Measurements from ENCODE around the gene FSCN2. TPM values are rescaled to one million over a fixed set of nuclear protein-coding genes. Genes with fewer than 3 reads are reported as not detected.

The FSCN2 gene
- total and polyA plus RNA-seq, 2 donors (not counting 3 experiments of a cell fraction or from before 2014, with no cell fraction given), result 0.32 to 0.71 TPM

- no peak overlapping the region for H2AFZ ChIP-seq (ENCODE audit: low read depth, low read length)
- no peak overlapping the region for H3K4me2 ChIP-seq (ENCODE audit: insufficient read depth, low read length)
- H3K4me1 ChIP-seq (ENCODE audit: control insufficient read depth, extremely low read depth, insufficient read depth, low read length), result no peaks in the 10 kb centered on the region
- H3K79me2 ChIP-seq (ENCODE audit: control insufficient read depth, insufficient read depth, low read length), result peaks cover 3% of the 10 kb centered on the region
- FAIRE-seq (no peak), DNase-seq (ENCODE audit: low read depth, low spot score) (no peak)
- TF ChIP-seq GATA2 (IDR thresholded peaks at IDR 0.05; ENCODE audit: insufficient read depth, insufficient read length, low read depth, low read length) (no peak), JUN (IDR thresholded peaks at IDR 0.05; ENCODE audit: borderline replicate concordance, insufficient read depth, insufficient read length, low read depth) (no peak), POLR2A (IDR thresholded peaks at IDR 0.05; ENCODE audit: low read depth, low read length) (no peak), EZH2 (IDR thresholded peaks at IDR 0.05; ENCODE audit: borderline replicate concordance, low read depth, low read length, severe bottlenecking) (no peak), POLR2AphosphoS5 (IDR thresholded peaks at IDR 0.05; ENCODE audit: insufficient read depth, low read depth, low read length) (no peak)
- TF ChIP-seq, protein P1, sequence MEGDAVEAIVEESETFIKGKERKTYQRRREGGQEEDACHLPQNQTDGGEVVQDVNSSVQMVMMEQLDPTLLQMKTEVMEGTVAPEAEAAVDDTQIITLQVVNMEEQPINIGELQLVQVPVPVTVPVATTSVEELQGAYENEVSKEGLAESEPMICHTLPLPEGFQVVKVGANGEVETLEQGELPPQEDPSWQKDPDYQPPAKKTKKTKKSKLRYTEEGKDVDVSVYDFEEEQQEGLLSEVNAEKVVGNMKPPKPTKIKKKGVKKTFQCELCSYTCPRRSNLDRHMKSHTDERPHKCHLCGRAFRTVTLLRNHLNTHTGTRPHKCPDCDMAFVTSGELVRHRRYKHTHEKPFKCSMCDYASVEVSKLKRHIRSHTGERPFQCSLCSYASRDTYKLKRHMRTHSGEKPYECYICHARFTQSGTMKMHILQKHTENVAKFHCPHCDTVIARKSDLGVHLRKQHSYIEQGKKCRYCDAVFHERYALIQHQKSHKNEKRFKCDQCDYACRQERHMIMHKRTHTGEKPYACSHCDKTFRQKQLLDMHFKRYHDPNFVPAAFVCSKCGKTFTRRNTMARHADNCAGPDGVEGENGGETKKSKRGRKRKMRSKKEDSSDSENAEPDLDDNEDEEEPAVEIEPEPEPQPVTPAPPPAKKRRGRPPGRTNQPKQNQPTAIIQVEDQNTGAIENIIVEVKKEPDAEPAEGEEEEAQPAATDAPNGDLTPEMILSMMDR (IDR thresholded peaks at IDR 0.05; ENCODE audit: extremely low read depth in 1 of 2, insufficient read depth in 1 of 2, low read depth in 1 of 2, low read length in 2 of 2), result no peak
- no peaks in the 10 kb centered on the region for H3K9me1 ChIP-seq (replicated peaks; ENCODE audit: control insufficient read depth, extremely low read depth, insufficient read depth, low read length)
- no peak overlapping the region for H3K27ac ChIP-seq (ENCODE audit: insufficient read depth, low read depth, low read length)
- dilution Hi-C loops (cut with MboI; ENCODE audit: extremely low pct_ligation_motif_present, low sequenced_read_pairs) (no loop called here), intact Hi-C loops (cut with micrococcal nuclease) (no loop called here)
- POLR2A ChIA-PET, result no interaction called here
- H4K20me1 ChIP-seq (replicated peaks; ENCODE audit: control insufficient read depth, extremely low read depth, insufficient read depth, low read length), result no peaks in the 10 kb centered on the region
- H3K9me3 ChIP-seq (replicated peaks; ENCODE audit: control insufficient read depth, insufficient read depth, low read length), result no peaks in the 10 kb centered on the region
- peaks cover 9 to 71% of the 10 kb centered on the region in 2 experiments for H3K36me3 ChIP-seq (ENCODE audit: control insufficient read depth in 2 of 2, extremely low read depth in 1 of 2, insufficient read depth in 2 of 2, low read length in 2 of 2)
- BruUV-seq (replicated peaks), result no TSS peak
- no peak overlapping the region for H3K9ac ChIP-seq (replicated peaks; ENCODE audit: extremely low read depth, insufficient read depth, low read length)
- no peak overlapping the region for H3K4me3 ChIP-seq (replicated peaks in 1 of 3; ENCODE audit: insufficient read depth in 1 of 3, low read depth in 1 of 3, low read length in 3 of 3)
- CTCF ChIA-PET, result interaction anchor here (0.8 to 1.0 kb wide), 2 partner anchors 20 to 59 kb away, joined by 3 read pairs; no protein-coding TSS in a partner anchor
- no peaks in the 10 kb centered on the region for H3K27me3 ChIP-seq (ENCODE audit: control insufficient read depth in 2 of 2, insufficient read depth in 2 of 2, low read length in 2 of 2)
Measured at GRCh38 chr17:81543339-81543675, 15.1 kb downstream of the FSCN2 start.

DNA sequence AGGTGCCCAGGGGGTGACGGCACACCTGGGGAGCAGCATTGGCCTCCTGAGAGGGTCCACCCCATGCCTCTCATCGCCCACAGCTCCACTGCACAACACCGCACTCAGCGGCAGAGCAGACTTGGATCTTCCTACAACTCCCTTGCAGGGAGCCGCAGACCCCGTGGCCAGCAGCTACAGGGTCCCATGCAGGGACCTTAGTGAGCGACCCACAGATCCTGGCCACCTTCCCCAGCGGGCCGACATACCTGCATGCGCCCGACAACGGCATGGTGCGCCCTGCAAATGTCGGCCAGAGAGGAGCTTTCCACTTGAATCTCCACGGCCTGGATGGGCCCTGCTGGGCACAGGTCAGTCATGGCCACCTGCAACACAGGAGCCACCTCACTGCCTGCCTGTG lies 15.6 kb downstream of the FSCN2 start:
- intact Hi-C loops (cut with micrococcal nuclease), result no loop called here
- H2AFZ ChIP-seq (ENCODE audit: low read depth, low read length), result no peak overlapping the region
- CTCF ChIA-PET, result interaction anchor here (1.0 to 1.4 kb wide), 3 partner anchors 9 to 58 kb away, joined by 3 to 4 read pairs (median 3); partner anchors contain the start of gene FAAP100
- H3K9me3 ChIP-seq (replicated peaks; ENCODE audit: control insufficient read depth, insufficient read depth, low read length), result no peaks in the 10 kb centered on the region
- no peaks in the 10 kb centered on the region for H4K20me1 ChIP-seq (replicated peaks; ENCODE audit: control insufficient read depth, extremely low read depth, insufficient read depth, low read length)
- no peak overlapping the region for H3K4me3 ChIP-seq (replicated peaks in 1 of 3; ENCODE audit: insufficient read depth in 1 of 3, low read depth in 1 of 3, low read length in 3 of 3)
- peaks cover 9 to 71% of the 10 kb centered on the region in 2 experiments for H3K36me3 ChIP-seq (ENCODE audit: control insufficient read depth in 2 of 2, extremely low read depth in 1 of 2, insufficient read depth in 2 of 2, low read length in 2 of 2)
- H3K4me1 ChIP-seq (ENCODE audit: control insufficient read depth, extremely low read depth, insufficient read depth, low read length), result no peaks in the 10 kb centered on the region
- H3K9ac ChIP-seq (replicated peaks; ENCODE audit: extremely low read depth, insufficient read depth, low read length), result no peak overlapping the region
- DNase-seq (ENCODE audit: low read depth, low spot score) (no peak), FAIRE-seq (no peak)
- H3K79me2 ChIP-seq (ENCODE audit: control insufficient read depth, insufficient read depth, low read length), result peaks cover 3% of the 10 kb centered on the region
- no peak overlapping the region for H3K27ac ChIP-seq (ENCODE audit: insufficient read depth, low read depth, low read length)
- BruUV-seq (replicated peaks), result no TSS peak
- dilution Hi-C loops (cut with MboI; ENCODE audit: extremely low pct_ligation_motif_present, low sequenced_read_pairs), result no loop called here
- POLR2A ChIA-PET, result no interaction called here
- H3K4me2 ChIP-seq (ENCODE audit: insufficient read depth, low read length), result no peak overlapping the region
- H3K27me3 ChIP-seq (ENCODE audit: control insufficient read depth in 2 of 2, insufficient read depth in 2 of 2, low read length in 2 of 2), result no peaks in the 10 kb centered on the region
- no peaks in the 10 kb centered on the region for H3K9me1 ChIP-seq (replicated peaks; ENCODE audit: control insufficient read depth, extremely low read depth, insufficient read depth, low read length)
- TF ChIP-seq, protein P2, sequence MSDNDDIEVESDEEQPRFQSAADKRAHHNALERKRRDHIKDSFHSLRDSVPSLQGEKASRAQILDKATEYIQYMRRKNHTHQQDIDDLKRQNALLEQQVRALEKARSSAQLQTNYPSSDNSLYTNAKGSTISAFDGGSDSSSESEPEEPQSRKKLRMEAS (IDR thresholded peaks at IDR 0.05; ENCODE audit: insufficient read depth, insufficient read length), result no peak
- TF ChIP-seq EZH2 (IDR thresholded peaks at IDR 0.05; ENCODE audit: borderline replicate concordance, low read depth, low read length, severe bottlenecking) (no peak), GATA2 (IDR thresholded peaks at IDR 0.05; ENCODE audit: insufficient read depth, insufficient read length, low read depth, low read length) (no peak), FOS (IDR thresholded peaks at IDR 0.05; ENCODE audit: borderline replicate concordance, insufficient read depth, low read length) (no peak), POLR2A (IDR thresholded peaks at IDR 0.05; ENCODE audit: low read depth, low read length) (no peak), JUN (IDR thresholded peaks at IDR 0.05; ENCODE audit: borderline replicate concordance, insufficient read depth, insufficient read length, low read depth) (no peak), MYC (IDR thresholded peaks at IDR 0.05; ENCODE audit: low read depth, low read length) (no peak), POLR2AphosphoS5 (IDR thresholded peaks at IDR 0.05; ENCODE audit: insufficient read depth, low read depth, low read length) (no peak)
- TF ChIP-seq, protein P1 (IDR thresholded peaks at IDR 0.05; ENCODE audit: extremely low read depth in 1 of 2, insufficient read depth in 1 of 2, low read depth in 1 of 2, low read length in 2 of 2), result no peak

Data from endothelial cell of umbilical vein (primary cell).